ENCODE data around the gene MRPL57.
"Not testable (repeated sequence)": the region's sequence is repeated elsewhere in the genome, so short reads cannot be mapped to it uniquely, and the experiment has no call there.

DNA sequence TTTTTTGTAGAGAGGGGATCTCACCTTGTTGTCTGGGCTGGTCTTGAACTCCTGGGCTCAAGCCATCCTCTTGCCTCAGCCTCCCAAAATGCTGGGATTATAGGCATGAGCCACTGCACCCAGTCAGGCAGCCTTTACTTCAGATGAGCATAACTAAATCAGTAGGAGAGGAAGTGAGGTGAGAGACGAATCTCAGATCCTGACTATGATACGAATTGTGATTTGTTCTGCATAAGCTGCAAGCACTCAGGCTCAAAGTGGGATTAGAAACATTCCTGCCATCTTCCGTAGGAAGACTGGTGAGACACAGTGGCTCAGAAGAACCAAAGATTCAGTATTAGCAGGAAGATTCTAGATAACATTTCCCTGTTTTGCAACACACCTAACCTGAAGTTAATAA is 43.3 kb downstream of the MRPL57 start:
- TF ChIP-seq, protein P1, sequence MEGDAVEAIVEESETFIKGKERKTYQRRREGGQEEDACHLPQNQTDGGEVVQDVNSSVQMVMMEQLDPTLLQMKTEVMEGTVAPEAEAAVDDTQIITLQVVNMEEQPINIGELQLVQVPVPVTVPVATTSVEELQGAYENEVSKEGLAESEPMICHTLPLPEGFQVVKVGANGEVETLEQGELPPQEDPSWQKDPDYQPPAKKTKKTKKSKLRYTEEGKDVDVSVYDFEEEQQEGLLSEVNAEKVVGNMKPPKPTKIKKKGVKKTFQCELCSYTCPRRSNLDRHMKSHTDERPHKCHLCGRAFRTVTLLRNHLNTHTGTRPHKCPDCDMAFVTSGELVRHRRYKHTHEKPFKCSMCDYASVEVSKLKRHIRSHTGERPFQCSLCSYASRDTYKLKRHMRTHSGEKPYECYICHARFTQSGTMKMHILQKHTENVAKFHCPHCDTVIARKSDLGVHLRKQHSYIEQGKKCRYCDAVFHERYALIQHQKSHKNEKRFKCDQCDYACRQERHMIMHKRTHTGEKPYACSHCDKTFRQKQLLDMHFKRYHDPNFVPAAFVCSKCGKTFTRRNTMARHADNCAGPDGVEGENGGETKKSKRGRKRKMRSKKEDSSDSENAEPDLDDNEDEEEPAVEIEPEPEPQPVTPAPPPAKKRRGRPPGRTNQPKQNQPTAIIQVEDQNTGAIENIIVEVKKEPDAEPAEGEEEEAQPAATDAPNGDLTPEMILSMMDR (IDR thresholded peaks at IDR 0.05): not testable (repeated sequence)
- TF ChIP-seq POLR2A (IDR thresholded peaks at IDR 0.05): not testable (repeated sequence)
